ENCODE data around the gene UPF3B. TPM values are rescaled to one million over a fixed set of nuclear protein-coding genes. Genes with fewer than 3 reads are reported as not detected.

UPF3B gene
- total and polyA plus RNA-seq, 2 donors (not counting 3 experiments of a cell fraction or from before 2014, with no cell fraction given), result 3.7 to 11.9 TPM

DNA sequence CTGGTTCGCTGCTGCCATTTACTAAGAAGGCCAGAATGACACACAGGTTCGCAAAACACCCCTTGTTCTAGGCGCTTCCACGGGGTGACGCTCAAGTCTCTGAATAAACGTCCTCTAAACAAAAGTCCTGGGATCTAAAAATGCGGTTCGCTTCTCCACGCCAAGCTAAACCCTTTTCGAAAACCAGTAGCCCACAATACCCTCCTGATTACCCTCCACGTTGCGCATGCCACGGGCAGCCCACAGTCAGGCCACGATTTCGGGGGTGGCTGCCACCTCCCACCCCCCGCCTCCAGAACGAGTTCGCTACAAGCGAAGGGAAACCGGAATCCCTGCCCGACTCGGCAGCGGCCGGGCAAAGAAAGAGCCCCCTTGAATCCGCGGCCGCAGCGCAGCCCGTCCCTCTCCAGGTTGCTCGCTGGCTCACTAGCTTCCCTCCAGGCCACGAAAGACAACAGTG, 61.8 kb downstream of the UPF3B start:
- Histone ChIP-seq H3K4me3 (replicated peaks in 1 of 3; ENCODE audit: insufficient read depth in 1 of 3, low read depth in 1 of 3, low read length in 3 of 3) (peak overlapping the region; percentile 65 to 93 (median 92)), H3K9me3 (replicated peaks; ENCODE audit: control insufficient read depth, insufficient read depth, low read length) (no peaks in the 10 kb centered on the region), H3K79me2 (ENCODE audit: control insufficient read depth, insufficient read depth, low read length) (peaks cover 49% of the 10 kb centered on the region), H3K36me3 (ENCODE audit: control insufficient read depth in 2 of 2, extremely low read depth in 1 of 2, insufficient read depth in 2 of 2, low read length in 2 of 2) (peaks cover 4% of the 10 kb centered on the region in 2 experiments), H3K9me1 (replicated peaks; ENCODE audit: control insufficient read depth, extremely low read depth, insufficient read depth, low read length) (no peaks in the 10 kb centered on the region), H3K27me3 (ENCODE audit: control insufficient read depth in 2 of 2, insufficient read depth in 2 of 2, low read length in 2 of 2) (no peaks in the 10 kb centered on the region), H2AFZ (ENCODE audit: low read depth, low read length) (no peak overlapping the region), H3K4me2 (ENCODE audit: insufficient read depth, low read length) (peak overlapping the region; percentile 96), H3K27ac (ENCODE audit: insufficient read depth, low read depth, low read length) (peak overlapping the region; percentile 85), H3K9ac (replicated peaks; ENCODE audit: extremely low read depth, insufficient read depth, low read length) (peak overlapping the region; percentile 92), H3K4me1 (ENCODE audit: control insufficient read depth, extremely low read depth, insufficient read depth, low read length) (peaks cover 24% of the 10 kb centered on the region), H4K20me1 (replicated peaks; ENCODE audit: control insufficient read depth, extremely low read depth, insufficient read depth, low read length) (no peaks in the 10 kb centered on the region)
- intact Hi-C loops (cut with micrococcal nuclease), result loop anchor here (1.0 to 5.0 kb wide), 5 partner anchors 36 to 217 kb away; partner anchors contain the start of genes NDUFA1, RNF113A, UBE2A and UPF3B
- TF ChIP-seq CTCF (IDR thresholded peaks at IDR 0.05; ENCODE audit: extremely low read depth in 1 of 2, insufficient read depth in 1 of 2, low read depth in 1 of 2, low read length in 2 of 2), result no peak
- TF ChIP-seq GATA2 (IDR thresholded peaks at IDR 0.05; ENCODE audit: insufficient read depth, insufficient read length, low read depth, low read length), result no peak
- TF ChIP-seq FOS (IDR thresholded peaks at IDR 0.05; ENCODE audit: borderline replicate concordance, insufficient read depth, low read length), result no peak
- TF ChIP-seq EZH2 (IDR thresholded peaks at IDR 0.05; ENCODE audit: borderline replicate concordance, low read depth, low read length, severe bottlenecking), result no peak
- TF ChIP-seq POLR2AphosphoS5 (IDR thresholded peaks at IDR 0.05; ENCODE audit: insufficient read depth, low read depth, low read length), result no peak
- no peak for TF ChIP-seq MYC (IDR thresholded peaks at IDR 0.05; ENCODE audit: low read depth, low read length)
- TF ChIP-seq JUN (IDR thresholded peaks at IDR 0.05; ENCODE audit: borderline replicate concordance, insufficient read depth, insufficient read length, low read depth), result no peak
- TF ChIP-seq POLR2A (IDR thresholded peaks at IDR 0.05; ENCODE audit: low read depth, low read length), result no peak
- no peak for TF ChIP-seq MAX (IDR thresholded peaks at IDR 0.05; ENCODE audit: insufficient read depth, insufficient read length)
- ChIA-PET CTCF (interaction anchor here (0.5 to 1.7 kb wide), 10 partner anchors 36 to 317 kb away, joined by 3 to 13 read pairs (median 3); partner anchors contain the start of gene UPF3B), POLR2A (interaction anchor here (0.6 to 2.4 kb wide), 9 partner anchors 9 to 287 kb away, joined by 3 to 22 read pairs (median 4); partner anchors contain the start of genes NDUFA1, RNF113A, SEPTIN6 and UPF3B)
- DNase-seq (ENCODE audit: low read depth, low spot score), result peak; percentile 57
- FAIRE-seq, result peak; percentile 50
- dilution Hi-C loops (cut with MboI; ENCODE audit: extremely low pct_ligation_motif_present, low sequenced_read_pairs), result no loop called here
- BruUV-seq (replicated peaks), result TSS peak; percentile 53

All from endothelial cell of umbilical vein (primary cell).